Measurements from ENCODE around the gene CACNA1S.

Gene CACNA1S

DNA sequence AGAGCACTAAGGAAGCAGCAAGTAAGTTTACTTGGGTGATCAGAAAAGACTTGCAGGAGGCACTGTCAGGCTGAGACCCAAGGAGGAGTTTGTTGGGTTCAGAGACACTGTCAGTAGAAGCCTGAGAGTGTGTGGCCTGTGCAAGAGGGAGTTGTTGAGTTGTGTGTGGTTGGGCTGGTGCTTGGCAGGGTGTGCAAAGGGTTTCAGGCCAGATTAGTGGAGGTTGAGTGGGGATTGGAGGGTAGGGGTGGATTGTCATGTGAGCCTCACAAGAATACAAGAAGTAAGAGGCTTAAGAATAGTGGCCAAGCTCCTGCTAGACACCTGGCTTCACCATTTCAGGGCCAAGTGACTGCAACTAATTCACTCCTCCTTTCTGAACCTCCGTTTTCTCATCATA is 79.8 kb downstream of the CACNA1S start:
- DNase-seq (ENCODE audit: low read depth, low spot score): no peak

DNA sequence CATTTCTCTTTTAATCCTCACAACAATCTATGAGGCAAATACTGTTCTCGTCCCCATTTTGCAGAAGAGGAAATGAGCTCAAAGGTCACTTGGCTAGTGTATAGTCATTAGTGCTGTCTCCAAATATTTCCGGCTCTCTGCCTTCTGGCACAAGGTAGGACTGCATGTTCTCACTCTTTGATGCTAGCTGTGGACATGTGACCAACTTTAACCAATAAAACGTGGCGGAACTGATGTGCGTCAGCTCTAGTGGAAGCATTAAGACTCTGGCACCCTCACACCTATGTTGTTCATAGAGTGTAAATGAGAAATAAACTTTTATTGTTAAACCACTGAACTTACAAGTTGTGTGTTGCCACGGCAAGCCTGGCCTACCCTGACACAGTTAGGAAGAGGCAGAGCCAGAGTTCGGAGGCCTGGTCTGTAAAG is 83.8 kb downstream of the CACNA1S start:
- no peak for DNase-seq (ENCODE audit: low read depth, low spot score)

DNA sequence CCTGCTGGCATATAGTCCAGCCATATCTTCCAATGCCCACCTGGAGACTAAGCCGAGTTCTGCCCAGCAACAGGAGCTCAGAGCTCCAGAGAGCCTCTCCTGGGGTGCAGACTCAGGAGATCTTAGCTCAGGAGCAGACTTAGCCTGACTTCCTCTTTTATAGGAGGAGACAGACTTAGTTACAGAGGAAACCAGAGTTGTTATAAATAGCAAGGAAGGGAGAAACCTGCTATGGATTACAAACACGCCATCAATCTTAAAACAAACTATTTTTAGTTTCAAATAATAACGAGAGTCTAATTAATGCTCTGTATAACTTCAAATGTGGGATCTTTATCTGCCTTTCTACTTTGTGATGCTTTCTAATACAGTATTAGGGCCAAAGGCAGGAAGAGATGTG is 85.4 kb downstream of the CACNA1S start:
- DNase-seq (ENCODE audit: low read depth, low spot score): no peak

DNA sequence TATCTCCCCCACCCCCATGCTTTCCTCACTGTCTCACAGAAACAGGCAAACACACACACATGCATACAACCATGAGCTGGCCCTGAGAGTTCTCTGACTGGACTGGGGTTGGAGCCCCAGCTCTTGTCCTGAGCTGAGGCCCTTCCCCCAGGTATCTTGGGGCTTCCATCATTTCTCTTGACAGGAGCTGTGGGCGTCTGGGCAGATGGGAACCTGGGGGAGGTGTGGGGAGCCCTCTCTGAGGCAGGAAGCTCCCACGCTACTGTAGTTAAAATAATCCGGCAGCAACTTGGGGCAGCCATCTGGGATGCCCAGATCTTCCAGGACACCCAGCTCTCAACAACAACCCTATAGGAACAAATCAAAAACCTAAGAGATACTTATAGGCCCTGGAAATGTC is 86.0 kb downstream of the CACNA1S start:
- no peak for DNase-seq (ENCODE audit: low read depth, low spot score)

DNA sequence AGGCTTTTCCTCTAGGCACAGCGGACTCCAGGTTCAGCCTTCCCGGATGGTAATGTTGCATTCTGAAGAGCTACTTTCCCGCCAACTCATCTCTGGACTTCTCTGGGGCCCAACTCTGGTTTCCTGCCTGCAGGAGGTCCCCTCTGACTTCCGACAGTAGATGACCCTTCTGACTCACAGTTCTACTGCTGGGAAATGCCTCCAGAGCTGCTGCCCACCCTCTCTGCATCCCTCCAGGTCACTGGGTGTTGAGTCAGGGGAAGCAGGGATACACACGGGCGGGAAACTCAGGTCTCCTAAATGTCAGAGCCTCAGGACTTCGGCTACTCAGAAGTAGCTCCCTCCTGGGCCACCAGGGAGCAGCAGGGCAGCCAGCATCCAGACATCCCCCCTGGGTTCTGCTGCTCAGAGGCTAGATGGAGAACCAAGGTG is 86.6 kb downstream of the CACNA1S start:
- no peak for DNase-seq (ENCODE audit: low read depth, low spot score)

DNA sequence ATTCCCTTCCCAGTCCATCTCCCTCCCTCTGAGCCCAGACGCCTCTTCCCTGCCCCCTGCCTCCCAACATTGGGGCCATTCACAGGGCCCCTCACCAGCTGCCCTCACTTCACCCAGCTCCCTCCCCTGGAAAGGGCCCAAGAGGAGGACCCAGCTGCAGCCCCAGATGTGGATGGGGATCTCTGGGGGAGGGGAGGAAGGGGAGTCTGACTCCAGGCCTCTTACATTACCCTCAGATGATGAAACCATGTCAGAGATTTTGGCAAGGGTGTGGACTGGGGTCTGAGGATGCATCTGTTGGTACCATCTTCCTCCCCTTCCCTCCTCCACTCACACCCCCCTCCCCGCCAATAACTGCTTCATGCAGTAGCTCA is 87.6 kb downstream of the CACNA1S start:
- DNase-seq (ENCODE audit: low read depth, low spot score): no peak

DNA sequence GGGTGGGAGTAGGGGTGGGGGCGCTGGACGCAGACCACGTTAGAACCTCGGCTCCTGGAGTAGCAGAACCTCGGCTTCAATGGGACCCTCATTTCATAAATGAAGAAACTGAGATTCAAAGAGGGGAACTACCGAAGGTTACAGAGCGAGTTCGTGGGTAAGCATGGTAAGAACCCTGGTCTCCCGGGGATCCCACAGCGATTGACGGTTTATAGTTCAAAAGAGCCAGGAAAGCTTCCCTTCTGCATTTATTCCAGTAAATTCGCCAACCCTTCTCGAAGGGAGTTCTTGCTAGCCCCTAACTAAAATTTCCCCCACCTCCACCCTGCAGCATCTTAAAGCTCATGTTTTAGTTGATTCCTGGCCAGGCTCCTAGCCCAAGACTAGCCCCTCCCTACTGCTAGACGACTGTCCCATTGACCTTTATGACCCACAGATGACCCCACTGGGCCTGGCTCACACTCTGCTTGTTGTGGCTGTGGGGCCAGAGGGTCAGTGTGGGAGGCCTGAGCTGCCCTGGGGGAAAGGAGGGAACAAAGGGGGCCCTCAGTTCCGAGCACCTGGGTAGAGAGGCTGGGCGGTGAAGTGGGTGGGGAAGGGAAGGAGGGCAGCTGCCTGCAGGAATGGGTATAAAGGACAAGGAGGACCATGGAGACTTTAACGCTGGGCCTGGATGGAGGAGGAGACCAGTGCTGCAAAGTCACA is 88.2 kb downstream of the CACNA1S start:
- no peak for DNase-seq (ENCODE audit: low read depth, low spot score)

DNA sequence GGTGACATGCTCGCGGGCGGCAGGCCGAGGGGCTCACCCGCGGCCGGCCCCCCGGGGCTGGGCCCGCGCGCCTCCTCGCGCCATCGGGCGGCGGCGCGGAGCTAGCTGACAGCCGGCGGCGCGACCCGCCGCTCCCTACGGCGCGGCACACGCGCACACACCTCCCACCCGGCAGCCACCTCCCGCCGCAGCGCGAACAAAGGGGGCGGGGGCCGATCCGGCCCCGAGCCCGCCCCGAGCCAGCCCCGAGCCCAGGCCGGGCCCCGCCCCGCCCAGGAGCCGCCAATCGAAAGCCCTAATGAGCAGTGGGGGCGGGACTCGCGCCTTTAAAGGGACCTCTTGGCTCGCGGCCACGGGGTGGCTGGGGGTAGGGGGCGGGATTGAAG is 88.7 kb downstream of the CACNA1S start, which contains the start of gene KIF21B:
KIF21B (minus strand) TSS at position 198 of the 386 bp plus-strand sequence. CDS start 331 bp downstream, outside the sequence.
- DNase-seq (ENCODE audit: low read depth, low spot score): peak; percentile 81

DNA sequence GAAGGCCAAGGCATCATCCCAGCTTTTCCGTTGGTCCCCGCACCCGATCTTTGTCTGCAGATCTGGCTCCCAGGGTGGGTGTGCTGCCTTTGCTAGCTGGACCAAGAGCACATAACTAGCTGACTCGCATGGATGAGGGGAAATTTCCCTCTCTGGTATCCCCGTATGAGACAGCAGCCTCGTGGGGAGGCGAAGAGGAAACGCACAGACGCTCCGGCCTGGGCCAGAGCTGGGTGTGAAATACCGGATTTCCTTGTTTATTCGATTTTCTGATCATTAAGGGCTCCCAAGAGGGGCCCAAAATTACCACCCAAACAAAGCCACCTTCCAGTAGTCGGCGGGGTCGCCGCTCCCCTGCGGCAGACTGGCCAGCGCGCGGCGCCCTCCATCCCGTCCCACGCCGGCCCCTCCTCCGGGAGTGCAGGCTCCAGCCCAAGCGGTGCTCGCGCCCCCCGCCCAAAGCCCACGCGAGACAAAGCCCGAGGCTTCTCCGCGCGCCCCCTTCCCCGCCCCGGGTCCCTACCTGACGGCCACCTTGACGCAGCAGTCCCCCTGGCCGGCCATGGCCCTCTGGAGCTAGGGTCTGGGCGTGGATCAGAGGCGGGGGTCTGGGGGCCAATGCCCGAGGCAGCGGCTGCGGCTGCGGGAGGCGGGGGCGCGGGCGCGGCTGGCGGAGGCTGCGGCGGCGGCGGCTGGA is 89.3 kb downstream of the CACNA1S start:
- no peak for DNase-seq (ENCODE audit: low read depth, low spot score)

DNA sequence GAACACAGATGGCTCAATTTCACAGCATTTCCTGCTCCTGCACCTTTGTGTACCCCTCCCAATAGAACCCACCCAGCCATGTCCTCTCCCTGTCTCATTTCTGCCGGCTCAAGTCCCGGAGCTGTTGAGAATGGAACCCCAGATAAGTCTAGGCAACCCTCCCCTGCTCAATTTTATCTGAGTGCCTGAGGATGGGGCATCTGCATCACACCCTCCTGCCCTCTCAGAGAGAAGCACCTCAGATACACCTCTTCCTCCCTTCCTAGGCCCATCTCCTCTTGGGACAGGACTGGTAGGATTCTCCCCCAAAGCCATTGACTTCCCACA is 89.8 kb downstream of the CACNA1S start:
- DNase-seq (ENCODE audit: low read depth, low spot score): no peak

DNA sequence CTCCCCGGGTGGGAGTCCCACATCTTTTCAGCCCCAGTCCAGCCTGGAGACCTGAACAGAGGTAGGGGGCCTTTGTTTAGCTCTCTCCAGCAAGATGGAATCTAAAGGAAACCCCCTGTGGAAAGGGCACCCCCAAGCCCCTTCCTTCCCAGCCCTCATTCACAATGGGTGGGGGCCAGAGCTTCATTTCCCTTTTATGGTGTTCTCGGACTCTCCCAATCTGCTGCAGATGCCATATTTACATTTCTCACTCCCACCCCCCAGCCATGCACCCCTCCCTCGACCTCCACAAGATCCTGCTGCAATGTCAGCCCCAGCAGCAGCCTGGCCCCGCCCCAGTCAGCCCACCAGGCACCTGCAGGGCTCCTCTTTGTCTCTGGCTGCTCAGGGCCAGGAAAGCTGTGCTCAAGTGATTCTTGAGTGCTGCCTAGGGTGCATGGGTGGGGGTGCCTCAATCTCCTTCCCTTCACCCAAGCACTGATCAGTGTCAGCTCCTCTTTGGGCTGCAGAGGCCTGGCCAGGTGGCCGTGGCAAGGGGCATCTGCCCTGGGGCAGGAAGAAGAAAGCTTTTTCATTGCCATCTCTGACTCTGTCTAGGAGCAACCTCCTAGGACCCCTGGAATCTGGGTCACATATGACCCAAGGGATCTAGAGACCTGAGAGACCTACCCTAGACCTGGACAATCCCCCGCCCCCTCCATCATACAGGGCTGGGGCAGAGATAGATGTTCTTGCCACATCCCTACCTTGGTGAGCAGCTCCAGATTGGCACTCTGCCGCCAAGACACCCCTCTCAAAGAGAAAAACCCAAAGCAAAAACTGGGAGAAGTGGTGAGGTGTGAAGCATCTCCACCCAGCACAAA is 90.4 kb downstream of the CACNA1S start:
- DNase-seq (ENCODE audit: low read depth, low spot score): no peak

DNA sequence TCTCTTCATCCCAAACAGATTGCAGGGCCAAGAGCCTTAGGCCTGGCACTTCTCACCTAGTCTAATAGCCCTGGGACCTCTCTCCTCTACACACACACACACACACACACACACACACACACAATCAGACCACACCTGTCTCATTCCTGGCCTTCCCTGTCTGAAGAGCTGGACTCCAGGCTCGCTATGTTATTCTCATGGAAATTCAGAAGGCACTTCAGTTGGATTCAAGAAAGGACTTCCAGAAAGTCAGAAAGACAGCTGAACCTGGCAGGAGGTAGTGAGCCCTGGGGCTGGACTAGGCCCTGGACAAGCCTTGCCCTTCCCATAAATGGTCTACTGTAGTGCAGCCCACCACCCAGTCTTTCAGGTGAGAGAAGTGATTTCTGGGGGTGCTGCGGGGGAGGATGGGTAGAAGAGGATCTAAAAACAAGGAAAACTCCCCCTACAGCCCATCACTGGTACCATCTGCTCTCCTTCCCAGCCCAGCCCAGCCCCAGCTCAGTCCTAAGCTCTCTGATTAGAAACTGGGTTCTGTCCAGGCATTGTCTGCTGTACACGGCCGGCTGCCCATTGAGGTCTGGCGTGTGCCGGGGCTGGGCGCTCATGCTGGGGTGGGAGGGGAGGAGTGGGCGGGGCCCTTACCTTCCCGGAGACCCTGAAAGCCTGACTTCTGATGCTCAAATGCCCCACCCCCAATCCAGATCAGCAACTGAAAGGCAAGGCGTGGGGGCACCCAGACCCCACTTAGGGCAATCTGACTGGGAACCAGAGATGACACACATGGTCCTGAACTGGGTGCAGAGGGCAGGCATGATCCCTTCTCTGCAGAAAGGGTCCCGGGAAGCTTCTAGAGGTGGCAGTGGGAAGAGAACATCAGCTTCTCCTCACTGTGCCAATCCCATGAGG is 91.3 kb downstream of the CACNA1S start:
- no peak for DNase-seq (ENCODE audit: low read depth, low spot score)

DNA sequence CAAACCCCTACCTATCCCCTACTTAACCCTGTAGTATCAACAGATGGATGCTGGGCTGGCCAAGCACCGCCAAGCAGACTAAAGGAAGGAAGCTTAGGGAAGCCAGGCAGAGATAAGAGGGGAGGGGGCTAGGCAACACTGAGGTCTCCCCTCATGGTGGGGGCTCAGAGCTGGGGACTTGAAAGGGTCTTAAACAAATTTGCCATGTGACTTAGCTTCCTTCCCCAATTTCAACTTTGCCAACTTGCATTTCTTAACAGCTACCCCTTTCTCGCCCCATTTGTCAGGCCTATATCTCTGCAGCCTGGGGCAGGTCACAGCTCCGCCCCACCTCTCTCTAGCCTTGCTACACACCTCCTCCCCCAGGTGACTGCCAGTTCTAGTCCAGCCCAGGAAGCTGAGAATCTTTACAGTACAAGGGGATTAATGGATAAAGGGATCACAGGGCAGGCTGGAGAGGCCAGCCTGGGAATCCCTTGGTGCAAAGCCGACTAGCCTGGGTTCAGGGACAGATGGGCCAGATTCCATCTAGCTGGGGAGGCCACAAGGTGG is 92.1 kb downstream of the CACNA1S start:
- DNase-seq (ENCODE audit: low read depth, low spot score): no peak

DNA sequence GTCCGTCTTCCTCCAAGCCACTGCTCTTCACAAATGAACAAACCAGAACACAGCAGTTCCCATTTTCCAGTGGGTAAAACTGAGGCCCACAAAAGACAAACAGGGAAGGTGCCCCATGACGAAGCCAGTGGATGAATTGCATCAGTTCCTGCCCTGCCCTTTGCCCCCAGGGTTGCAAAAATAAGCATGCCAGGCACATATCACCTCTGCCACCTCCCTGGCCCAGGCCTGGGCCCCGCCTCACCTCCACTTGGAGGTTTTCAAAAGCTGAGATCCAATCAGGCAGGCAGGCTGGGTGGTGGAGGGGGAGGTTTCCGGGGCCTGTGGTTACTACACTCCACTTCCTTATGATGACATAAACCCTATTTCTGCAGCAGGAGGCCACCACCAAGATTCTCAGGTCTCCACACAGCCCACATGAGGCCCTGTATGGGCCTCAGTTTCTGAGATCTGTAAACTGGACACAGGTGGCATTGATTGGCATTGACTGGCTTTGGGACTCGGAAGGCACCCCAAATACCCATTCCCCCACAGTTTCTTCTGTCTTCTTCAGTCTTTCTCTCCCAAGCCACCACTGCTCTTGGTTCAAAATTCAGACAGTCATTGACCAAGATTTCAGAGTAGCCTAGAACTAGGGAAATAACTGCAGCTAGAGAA is 92.8 kb downstream of the CACNA1S start:
- peak; percentile 81 for DNase-seq (ENCODE audit: low read depth, low spot score)

DNA sequence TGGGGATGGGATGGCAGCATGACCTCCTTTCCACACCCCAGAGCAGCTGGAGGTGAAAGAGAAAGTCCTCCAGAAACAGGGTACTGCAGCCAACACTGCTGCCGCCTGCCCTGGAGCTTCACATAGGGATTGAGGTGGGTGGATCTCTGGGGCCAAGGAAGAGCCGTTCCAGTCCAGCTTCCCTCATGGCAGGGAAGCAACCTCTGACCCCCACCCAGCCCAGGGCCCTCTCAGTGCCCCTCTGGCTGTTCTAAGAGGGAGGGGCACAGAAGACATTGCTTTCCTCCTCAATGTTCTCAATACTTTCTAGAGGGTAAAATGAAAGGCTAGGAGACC is 94.4 kb downstream of the CACNA1S start:
- no peak for DNase-seq (ENCODE audit: low read depth, low spot score)

DNA sequence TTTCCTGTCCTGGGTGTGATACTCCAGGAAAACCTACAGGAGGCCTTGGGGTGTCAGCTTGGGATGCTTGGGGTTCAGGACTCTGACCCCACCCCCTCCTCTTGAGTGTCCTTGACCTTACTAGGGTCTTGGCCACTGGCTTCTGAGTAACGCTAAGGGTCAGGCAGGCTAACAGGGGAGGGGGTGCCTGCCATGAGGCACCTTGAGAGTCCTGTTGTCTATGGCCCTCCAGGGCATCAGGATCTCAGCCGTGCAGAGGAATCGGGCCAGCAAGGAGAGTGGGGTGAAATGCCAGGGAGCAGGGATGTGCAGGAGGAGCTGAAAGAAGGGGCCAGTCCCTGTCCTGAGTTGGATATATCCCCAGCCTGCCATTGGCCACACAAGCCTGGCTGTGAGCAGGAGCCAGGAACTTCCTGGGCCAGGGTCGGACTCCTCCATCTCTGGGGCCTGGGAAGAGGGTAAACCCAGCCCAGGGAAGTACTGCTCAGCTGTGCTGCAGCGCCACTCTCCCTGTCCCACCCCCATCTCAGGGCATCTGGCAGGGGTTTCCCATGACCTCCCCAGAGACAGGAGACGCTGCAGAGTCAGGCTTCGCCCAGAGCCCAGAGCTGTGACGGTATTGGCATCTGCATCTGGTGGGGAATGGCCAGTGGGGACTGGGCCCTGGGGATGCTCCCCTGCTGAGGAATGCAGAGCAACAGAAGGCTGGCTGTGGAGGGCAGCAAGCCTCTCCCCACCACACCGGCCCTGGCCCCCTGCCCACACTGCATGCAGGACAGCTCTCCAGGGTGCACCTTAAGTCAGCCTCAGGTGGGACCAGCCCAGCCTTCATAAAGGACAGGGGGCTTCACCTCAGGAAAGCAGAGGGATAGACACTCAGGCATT is 95.0 kb downstream of the CACNA1S start:
- DNase-seq (ENCODE audit: low read depth, low spot score): no peak

DNA sequence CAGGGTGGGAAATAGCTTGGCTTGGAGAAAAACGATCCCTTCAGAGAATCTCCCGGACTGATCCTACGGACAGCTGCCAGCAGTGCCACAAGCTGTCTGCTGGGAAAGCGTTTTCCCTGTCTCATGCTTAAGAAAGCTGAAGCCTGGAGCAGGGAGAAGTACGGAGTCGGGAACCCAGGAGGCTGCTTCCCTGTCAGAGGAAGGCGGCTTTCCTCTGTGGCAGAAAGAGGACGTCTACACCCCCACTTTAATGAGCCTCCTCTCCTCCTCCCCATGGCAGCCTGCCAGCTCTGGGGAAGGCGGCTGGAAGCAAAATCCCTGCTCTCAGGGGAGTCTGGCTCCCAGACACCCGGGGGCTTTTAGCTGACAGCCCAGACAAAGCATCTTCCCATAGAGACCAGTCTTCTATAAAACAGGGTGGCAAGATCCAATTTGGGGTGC is 96.0 kb downstream of the CACNA1S start:
- no peak for DNase-seq (ENCODE audit: low read depth, low spot score)

DNA sequence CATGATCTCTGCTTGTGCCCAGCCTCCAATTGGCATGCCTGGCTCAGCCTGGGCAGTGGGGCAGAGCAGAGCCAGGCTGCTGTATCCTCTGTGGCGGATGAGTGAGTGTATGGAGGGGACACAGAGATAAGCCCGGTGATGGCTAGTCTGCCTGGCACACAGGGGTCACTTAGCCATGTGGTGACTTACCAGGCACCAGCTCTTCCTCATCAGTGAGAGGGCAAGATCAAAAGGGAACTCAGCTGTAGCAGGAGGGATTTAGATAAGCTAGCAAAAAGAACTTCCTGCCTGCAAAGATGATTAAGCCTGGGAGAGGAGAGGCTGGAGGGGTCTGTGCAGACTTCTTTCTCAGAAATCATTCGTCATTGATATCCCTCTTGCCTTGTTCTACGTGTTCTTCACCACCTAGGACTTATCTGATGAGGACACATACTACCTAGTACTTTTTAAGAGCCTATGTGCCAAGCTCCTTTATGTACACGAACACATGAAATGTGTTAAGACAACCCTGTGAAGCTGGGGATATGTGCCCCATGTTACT is 96.6 kb downstream of the CACNA1S start:
- DNase-seq (ENCODE audit: low read depth, low spot score): no peak

DNA sequence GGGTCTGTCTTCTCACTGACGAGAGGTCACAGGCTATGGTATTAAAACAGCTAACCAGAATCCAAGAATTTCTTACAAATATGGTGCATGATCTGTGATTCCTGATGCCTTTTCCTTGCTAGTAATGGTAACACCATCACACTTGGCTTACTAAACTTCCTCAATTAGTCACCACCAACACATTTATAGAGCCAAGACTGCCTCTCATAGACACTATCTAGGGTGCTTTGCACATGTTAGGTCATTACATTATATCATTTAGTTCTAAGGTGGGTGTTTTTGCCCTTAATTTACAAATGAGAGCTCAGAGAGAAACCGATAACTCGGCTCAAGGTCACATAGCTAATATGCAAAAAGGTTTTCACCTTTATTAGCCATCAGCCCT is 97.4 kb downstream of the CACNA1S start:
- DNase-seq (ENCODE audit: low read depth, low spot score): no peak

Measured in activated CD4-positive, CD25-positive, alpha-beta regulatory T cell treated with anti-CD3 and anti-CD28 coated beads, Interleukin-2, amount 50 U/mL, for 16 hours (primary cell).